Body of pancreas (tissue), 4 donors: ENCODE results near the gene DUOX2. TPM values are rescaled to one million over a fixed set of nuclear protein-coding genes. Genes with fewer than 3 reads are reported as not detected.

Experiments used
- ATAC-seq: fragments of 150-250 bp; one replicate; pipeline ENCODE4 v1.9.1; 2016
- DNase-seq, 4 donors: peaks; one replicate each; pipeline ENCODE4 v3.0.0-alpha.2; 2019
- H3K27ac ChIP-seq, 4 donors: fragments of 200-600 bp; sonication (generic); 1 replicate in 3 of 4; 2 replicates in 1 of 4; pipeline versions ENCODE4 v1.5.1 to v1.6.1; 2016 to 2019; ENCODE audit warnings: mild to moderate bottlenecking in 1 of 4, mixed read lengths in 1 of 4, moderate library complexity in 1 of 4
- H3K27me3 ChIP-seq, 2 donors: fragments of 200-600 bp; sonication (generic); one replicate each; pipeline ENCODE4 v1.6.0; 2016; ENCODE audit warnings: mild to moderate bottlenecking in 1 of 2
- H3K36me3 ChIP-seq, 2 donors: fragments of 200-600 bp; sonication (generic); replicated peaks in 1 of 2; 2 replicates each; pipeline ENCODE4 v1.5.1; 2016; ENCODE audit warnings: low read depth in 2 of 2; ENCODE audit not compliant: insufficient read depth in 1 of 2
- H3K4me1 ChIP-seq: fragments of 200-600 bp; sonication (generic); one replicate; pipeline ENCODE4 v1.6.0; 2016
- H3K4me3 ChIP-seq, 2 donors: fragments of 200-600 bp; sonication (generic); 1 replicate in 1 of 2; 2 replicates in 1 of 2; pipeline ENCODE4 v1.5.1; 2016 to 2019
- H3K9me3 ChIP-seq, 3 donors: fragments of 200-600 bp; sonication (generic); 1 replicate in 2 of 3; 2 replicates in 1 of 3; pipeline ENCODE4 v1.5.1; 2016
- CTCF ChIP-seq, 7 experiments: fragments of 450-650 bp in 4 of 7; fragments of 200-600 bp in 3 of 7; sonication (generic) in 3 of 7; IDR thresholded peaks; one replicate each; pipeline ENCODE4 v1.5.1; 2016 to 2019; ENCODE audit warnings: antibody characterized with exemption in 7 of 7
- POLR2A ChIP-seq, 3 donors: fragments of 450-650 bp; IDR thresholded peaks; one replicate each; pipeline ENCODE4 v1.6.1; 2016; ENCODE audit warnings: antibody characterized with exemption in 3 of 3, mild to moderate bottlenecking in 2 of 3
- WGBS, 2 donors: methylation state at CpG; one replicate each; pipeline ENCODE4 v1.1.5; 2017; 5-methylcytosine and 5-hydroxymethylcytosine counted together
- intact Hi-C: fragments of 100-400 bp; cut with DNase I; formaldehyde crosslinking; loops from one replicate; pipeline ENCODE4 v1.15.1; 2023
- total RNA-seq, 2 donors: library from RNA; depleted of rRNA; stranded (reverse); fragments of >200 nt; gene quantifications; one replicate each; pipeline ENCODE4 v1.1.0, GENCODE V29; 2016

DUOX2 gene
- total RNA-seq, 2 donors from 2014 or later = under 0.01 to 0.26 TPM

- no peak for ATAC-seq
- Histone ChIP-seq H3K9me3 (no peaks in the 10 kb centered on the region), H3K4me3 (no peak overlapping the region), H3K27ac (no peak overlapping the region), H3K36me3 (no peaks in the 10 kb centered on the region), H3K27me3 (no peaks in the 10 kb centered on the region), H3K4me1 (no peaks in the 10 kb centered on the region)
- intact Hi-C loops = no loop called here
- DNase-seq = no peak
- no peak for TF ChIP-seq POLR2A (IDR thresholded peaks at IDR 0.05)
- TF ChIP-seq CTCF (IDR thresholded peaks at IDR 0.05) = no peak
- 70 to 79% methylated on average over 5 to 9 of the region's 9 CpGs for WGBS, 2 donors
These were observed 19.6 kb downstream of the DUOX2 start for GRCh38 chr15:45094358-45094730.

GRCh38 chr15:45093622-45094357 lies 20.2 kb downstream of the DUOX2 start:
- no peaks in the 10 kb centered on the region for H3K36me3 ChIP-seq
- no peak overlapping the region for H3K27ac ChIP-seq
- ATAC-seq (no peak), DNase-seq (no peak)
- no peaks in the 10 kb centered on the region for H3K4me1 ChIP-seq
- TF ChIP-seq POLR2A (IDR thresholded peaks at IDR 0.05) (no peak), CTCF (IDR thresholded peaks at IDR 0.05) (no peak)
- H3K9me3 ChIP-seq = no peaks in the 10 kb centered on the region
- intact Hi-C loops = no loop called here
- no peaks in the 10 kb centered on the region for H3K27me3 ChIP-seq
- 84 to 87% methylated on average over 11 of the region's 11 CpGs for WGBS, 2 donors
- no peak overlapping the region for H3K4me3 ChIP-seq

GRCh38 chr15:45093013-45093412 lies 21.0 kb downstream of the DUOX2 start:
- intact Hi-C loops = no loop called here

GRCh38 chr15:45091576-45091975 lies 22.4 kb downstream of the DUOX2 start:
- no peaks in the 10 kb centered on the region for H3K9me3 ChIP-seq
- no peak for TF ChIP-seq CTCF (IDR thresholded peaks at IDR 0.05)
- TF ChIP-seq POLR2A (IDR thresholded peaks at IDR 0.05) = no peak
- intact Hi-C loops = no loop called here
- no peaks in the 10 kb centered on the region for H3K36me3 ChIP-seq
- ATAC-seq (no peak), DNase-seq (no peak)
- no peak overlapping the region for H3K27ac ChIP-seq
- H3K4me3 ChIP-seq = no peak overlapping the region
- H3K27me3 ChIP-seq = no peaks in the 10 kb centered on the region
- H3K4me1 ChIP-seq = no peaks in the 10 kb centered on the region
- WGBS, 2 donors = 79 to 94% methylated on average over 2 of the region's 2 CpGs

More at GRCh38 chr15:45093013-45093412, 21.0 kb downstream of the DUOX2 start:
- TF ChIP-seq CTCF (IDR thresholded peaks at IDR 0.05) = no peak
- no peak for TF ChIP-seq POLR2A (IDR thresholded peaks at IDR 0.05)
- DNase-seq = no peak
- Histone ChIP-seq H3K9me3 (no peaks in the 10 kb centered on the region), H3K36me3 (no peaks in the 10 kb centered on the region), H3K27ac (no peak overlapping the region), H3K27me3 (no peaks in the 10 kb centered on the region), H3K4me1 (no peaks in the 10 kb centered on the region), H3K4me3 (no peak overlapping the region)
- WGBS, 2 donors = 80 to 88% methylated on average over 4 of the region's 4 CpGs
- ATAC-seq = no peak

- Histone ChIP-seq H3K36me3 (no peaks in the 10 kb centered on the region), H3K4me1 (no peaks in the 10 kb centered on the region), H3K4me3 (no peak overlapping the region), H3K9me3 (no peaks in the 10 kb centered on the region), H3K27me3 (no peaks in the 10 kb centered on the region), H3K27ac (no peak overlapping the region)
- intact Hi-C loops = no loop called here
- ATAC-seq (no peak), DNase-seq (no peak)
- WGBS, 2 donors = 56 to 58% methylated on average over 7 of the region's 7 CpGs
- TF ChIP-seq POLR2A (IDR thresholded peaks at IDR 0.05) (no peak), CTCF (IDR thresholded peaks at IDR 0.05) (no peak)
These were observed 22.8 kb downstream of the DUOX2 start for GRCh38 chr15:45091161-45091560.
